Amniotic stem cell (primary cell): ENCODE data around the gene CENPF.
"Not testable (repeated sequence)": the region's sequence is repeated elsewhere in the genome, so short reads cannot be mapped to it uniquely, and the experiment has no call there.

Experiments
- DNase-seq: peaks from one replicate; lab custom pipeline; 2025; lab: John Stamatoyannopoulos, UW

Gene CENPF

DNA sequence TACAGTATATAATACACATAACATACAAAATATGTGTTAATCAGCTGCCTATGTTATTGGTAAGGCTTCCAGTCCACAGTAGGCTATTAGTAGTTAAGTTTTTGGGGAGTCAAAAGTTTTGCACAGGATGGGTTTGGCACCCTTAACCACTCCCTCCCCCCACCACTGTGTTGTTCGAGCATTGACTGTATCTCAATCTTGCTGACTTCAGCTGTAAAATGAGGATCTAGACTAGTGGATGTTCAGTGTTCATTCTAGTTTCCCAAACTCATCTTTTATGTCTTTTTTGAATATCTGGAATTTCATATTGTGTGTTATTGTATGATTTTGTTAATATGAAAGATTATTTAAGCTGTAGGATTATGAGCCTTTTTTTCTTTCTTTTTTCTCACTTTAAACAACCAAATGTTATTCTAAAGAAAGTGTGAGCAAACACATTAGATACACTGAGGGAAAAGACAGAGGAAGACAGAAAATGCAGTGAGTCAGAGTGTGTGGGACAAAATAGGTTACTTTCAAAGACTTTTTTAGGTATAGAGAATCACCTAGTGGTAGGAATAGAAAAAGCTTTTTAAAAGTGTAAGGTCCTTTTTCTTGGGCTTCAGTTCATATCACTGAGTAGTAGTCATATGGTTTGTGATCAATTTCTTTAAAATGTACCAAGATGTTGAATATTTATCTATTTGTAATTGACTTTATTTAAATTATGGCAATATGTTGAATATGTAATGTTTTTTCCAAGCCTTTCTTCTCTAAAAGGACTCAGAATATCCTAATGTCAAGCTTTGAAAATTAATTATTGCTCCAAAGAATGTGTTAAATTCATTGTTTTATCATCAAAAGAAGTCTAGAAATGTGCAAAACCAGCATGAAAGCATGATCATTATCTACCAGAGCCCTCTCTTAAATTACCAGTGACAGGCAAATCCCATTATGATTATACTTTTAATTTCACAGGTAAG, 17.9 kb upstream of the CENPF start:
- no peak for DNase-seq

DNA sequence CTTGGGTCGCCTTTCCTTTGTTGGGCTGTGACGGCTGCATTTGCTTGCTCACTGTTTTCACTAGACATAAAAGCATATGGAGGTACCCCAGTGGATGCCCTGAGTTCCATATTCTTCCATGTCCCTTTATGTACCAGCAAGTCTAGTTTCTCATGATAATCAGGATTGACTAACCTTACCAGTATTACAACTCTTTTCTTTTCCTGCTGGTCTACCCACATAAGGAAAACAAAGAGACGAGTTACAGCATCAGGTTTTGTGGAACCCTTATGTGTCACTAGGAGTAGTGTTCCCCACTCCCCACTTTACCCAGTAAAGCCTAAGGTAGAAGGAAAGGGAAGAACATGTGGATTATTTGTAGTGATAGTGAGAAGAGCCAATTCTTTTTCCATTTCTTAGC, 16.4 kb upstream of the CENPF start:
- no peak for DNase-seq

DNA sequence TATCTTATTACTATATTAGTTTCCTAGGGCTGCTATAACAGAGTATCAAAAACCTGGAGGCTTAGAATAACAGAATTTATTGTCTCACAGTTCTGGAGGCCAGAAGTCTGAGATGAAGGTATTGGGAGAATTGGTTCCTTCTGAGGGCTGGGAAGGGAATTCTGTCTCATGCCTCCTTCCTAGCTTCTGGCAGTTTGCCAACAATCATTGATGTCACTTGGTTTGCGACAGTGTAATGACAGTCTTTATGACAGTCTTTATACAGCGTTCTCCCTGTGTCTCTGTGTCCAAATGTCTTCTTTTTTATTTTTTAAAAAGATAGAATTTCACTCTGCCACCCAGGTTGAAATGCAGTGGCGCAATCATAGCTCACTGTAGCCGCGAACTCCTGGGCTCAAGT, 15.8 kb upstream of the CENPF start:
- DNase-seq, result no peak

DNA sequence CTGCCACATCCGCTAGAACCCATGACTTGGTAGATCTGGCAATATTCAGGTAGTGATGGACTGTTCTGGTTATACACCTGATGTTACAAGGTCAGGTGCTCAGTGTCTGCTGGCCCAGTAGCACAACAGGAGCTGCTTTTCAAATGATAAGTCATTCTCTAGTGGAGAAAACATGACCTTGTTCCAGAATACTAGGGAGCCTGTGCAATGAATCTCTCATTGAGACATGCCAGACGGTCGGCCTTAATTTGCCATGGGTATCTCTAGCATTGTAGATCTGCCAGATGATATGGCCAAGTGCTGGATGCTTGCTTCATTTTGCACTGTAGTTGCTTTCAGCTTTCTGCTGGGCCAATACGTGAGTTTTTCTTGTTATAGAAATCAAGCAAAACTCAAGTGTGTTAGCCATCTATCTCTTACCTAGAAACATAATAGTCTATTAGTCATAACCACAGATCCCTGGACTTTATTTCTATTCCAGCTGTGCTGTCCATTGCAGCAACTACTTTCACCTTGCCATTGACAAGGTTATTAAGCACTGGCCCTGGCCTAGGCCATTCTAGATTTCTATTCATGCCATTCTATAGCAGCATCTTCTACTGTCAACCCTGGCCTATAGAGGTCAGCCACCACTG, 13.9 kb upstream of the CENPF start:
- DNase-seq, result no peak

DNA sequence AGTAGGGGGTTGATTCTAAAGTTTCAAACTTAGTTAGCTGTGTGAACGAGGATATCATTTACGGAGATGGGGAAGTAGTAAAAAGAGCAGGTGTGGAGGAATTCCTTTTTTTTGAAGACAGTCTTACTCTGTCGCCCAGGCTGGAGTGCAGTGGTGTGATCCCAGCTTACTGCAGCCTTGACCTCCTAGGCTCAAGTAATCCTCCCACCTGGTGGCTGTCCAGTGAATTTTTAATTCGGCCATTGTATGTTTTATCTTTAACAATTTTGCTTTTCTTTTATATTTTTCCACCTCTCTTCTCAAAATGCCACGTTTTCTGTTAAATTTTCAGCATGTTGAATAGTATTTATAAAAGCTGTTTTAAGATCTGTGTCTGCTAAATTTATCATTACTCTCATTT, 12.3 kb upstream of the CENPF start:
- DNase-seq, result no peak

DNA sequence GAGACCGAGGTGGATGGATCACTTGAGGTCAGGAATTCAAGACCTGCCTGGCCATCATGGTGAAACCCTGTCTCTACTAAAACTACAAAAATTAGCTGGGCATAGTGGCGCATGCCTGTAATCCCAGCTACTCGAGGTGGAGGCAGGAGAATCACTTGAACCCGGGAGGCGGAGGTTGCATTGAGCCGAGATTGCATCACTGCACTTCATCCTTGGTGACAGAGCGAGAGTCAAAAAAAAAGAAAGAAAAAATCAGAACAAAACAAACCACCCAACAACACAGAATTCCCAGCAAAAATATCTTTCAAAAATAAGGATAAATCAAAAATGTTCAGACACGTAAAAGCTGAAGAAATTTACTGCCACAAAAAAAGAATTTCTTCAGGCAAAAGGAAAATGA, 11.1 kb upstream of the CENPF start:
- DNase-seq, result not testable (repeated sequence)

DNA sequence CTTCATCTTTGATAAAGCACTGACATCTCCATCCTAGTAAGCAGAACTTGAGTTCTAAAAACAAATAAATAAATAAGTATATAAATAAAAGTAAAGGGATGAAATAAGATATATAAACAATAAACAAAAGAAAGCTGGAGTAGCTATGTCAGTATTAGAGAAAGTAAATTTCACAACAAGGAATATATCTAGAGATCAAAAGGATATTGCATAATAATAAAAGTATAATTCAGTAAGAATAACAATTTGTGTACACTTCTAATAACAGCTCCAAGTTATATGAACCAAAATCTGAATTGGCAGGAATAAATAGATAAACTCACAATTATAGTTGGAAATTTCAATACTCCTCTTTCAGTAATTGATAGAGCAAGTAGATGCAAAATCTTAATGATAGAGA, 9.8 kb upstream of the CENPF start:
- no peak for DNase-seq

DNA sequence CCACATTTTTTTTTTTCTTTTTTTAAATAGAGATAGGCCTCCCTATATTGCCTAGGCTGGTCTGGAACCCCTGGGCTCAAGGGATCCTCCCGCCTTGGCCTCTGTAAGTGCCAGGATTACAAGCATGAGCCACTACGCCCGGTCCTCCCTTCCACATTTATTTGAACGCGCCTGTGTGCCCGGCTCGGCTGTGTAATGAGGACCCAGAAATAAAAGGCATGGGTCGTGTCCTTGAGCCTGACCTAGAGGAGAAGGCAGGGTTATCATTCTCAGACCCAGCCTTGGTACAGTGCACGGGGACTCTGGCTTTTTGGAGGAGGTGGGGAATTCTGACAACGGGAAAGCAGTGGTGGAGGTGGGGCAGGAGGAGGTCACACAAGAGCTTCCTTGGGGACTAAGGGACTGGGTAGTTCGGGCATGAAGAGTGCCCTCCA, 841 bp downstream of the CENPF start:
- no peak for DNase-seq

DNA sequence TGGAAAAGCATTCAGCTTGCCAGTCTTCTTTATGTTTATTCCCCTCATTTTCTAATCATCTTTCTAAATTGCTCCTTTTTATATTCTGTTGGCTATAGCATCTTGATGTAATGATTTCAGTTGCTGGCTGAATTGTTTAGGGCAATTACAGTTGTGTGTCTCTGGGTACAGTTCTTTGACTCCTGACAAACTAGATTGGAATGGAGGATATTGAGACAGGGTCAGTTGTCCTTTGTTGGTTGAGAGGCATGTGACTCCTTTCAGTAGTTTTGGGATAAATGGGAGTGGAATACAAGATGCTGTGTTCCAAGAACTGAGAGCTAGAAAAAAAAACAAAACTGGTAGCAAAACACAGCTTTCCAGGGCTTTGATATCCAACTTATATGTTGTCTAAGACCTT, 1.5 kb downstream of the CENPF start:
- no peak for DNase-seq

DNA sequence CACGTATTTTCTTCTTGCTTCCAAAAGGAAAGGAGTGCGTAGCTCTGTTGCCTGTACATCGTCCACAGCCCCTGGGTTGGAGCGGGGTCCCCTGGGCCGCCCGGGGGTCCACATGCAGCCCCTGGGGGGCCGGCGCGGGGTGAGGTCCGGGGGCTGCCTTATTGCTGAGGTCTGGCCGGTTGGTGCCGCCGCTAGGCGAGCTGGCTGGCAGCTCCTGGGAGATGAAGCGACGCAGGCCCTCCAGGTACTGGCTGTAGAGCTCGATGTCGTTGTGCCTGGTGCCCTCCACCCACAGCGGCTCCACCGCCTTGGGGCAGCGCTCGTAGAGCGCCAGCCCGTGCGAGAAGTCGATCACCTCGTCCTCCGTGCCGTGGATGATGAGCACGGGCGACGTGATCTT, 2.5 kb downstream of the CENPF start:
- DNase-seq, result not testable (repeated sequence)

DNA sequence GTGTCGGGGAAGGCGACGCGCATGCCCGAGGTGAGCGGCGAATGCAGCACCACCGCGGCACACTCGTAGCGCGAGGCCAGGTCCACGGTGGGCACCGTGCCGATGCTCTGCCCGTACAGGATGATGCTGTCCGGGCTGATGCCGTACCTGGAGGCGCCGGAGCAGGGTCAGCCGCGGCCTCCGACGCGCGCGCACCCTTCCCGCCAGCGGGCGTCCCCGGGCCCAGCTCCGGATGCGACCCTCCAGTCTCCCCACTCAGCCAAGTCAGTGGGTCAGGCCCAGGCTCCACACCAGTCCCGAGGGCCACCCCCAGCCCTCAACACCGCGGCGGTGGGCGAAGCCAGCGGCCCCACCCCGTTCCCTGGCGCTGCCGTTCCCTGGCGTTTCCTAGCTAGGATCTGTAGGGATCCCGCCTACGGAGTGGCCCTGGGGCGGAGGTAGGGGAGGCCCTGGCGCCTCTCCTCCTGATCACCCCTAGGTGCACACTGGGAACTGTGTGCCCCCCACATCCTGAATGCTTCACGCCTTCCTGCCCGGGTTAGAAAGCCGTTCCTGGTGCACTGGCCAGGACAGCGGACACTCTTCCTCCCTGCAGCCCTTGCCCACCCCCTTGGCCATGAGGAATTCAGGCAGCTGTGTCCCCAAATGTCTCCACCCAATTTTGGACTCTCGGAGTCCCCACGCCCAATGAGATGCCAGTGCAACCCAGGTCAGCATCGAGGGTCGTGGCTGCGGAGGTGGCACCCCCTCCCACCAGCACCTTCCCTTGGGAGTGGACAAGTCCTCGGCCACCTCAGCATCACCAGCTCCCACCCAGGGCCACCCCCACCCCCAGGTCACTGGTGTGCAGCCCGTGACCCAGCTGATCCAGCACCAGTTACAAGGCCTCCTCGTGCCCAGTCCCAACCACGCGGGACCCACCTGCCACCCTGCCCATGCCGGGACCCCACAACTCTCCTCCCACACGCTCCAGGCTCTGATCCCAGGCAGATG, 3.2 kb downstream of the CENPF start:
- not testable (repeated sequence) for DNase-seq

DNA sequence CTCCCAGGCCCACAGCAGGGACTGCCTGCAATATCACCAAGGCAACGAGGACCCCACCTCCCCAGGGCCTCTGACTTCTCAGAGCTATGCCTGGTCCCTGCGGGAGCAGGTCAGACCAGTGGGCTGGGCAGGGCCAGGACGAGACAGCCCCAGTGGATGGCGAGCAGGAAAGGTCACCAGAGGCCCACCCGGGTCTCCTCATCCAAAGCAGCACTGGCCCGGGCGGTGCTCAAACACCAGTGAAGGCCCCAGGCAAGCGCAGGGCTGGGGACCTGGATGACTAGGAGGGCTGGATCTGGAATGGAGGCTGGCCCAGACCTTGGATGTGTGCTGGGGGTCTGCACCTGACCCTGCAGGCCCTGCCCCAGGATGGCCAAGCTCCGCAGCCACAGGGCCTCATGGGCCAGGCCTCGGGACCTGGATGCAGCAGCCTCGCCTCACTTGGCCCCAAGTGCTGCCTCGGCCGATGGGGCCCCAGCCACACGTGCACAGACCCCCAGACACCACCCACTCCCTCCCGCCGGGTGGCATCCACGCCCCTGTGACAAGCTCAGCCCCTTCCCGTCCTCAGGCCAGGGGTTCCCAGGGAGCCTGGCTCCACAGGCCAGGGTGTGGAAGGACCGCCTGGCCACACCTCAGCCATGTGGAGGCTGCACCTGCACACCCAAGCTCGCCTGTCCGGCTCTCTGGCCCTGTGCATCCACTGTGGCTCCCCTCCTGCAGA, 4.7 kb downstream of the CENPF start:
- DNase-seq, result not testable (repeated sequence)

DNA sequence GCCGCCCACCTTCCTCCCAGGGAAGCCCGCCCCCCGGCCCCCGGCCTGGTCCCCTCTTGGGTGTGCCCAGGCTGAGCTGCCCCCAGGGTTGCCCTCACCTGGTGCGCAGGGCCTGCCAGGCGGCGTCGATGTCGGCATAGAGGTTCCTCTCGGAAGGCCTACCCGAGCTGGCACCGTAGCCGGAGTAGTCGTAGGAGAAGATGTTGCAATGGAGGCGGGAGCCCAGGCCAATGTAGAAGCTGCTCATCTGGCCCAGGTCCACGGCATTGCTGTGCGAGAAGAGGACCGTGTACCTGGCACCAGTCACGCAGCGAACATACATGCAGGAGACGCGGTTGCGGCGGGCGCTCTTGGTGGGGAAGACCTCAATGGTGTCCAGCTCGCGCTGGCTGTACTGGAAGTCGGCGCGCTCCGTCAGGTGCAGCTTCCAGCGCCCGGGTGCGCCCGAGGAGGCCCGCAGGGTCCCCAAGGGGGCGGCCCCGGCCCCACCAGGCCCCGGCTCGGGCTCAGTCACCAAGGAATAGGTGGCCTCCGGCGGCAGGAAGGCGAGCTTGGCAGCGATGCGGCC, 5.3 kb downstream of the CENPF start:
- not testable (repeated sequence) for DNase-seq

DNA sequence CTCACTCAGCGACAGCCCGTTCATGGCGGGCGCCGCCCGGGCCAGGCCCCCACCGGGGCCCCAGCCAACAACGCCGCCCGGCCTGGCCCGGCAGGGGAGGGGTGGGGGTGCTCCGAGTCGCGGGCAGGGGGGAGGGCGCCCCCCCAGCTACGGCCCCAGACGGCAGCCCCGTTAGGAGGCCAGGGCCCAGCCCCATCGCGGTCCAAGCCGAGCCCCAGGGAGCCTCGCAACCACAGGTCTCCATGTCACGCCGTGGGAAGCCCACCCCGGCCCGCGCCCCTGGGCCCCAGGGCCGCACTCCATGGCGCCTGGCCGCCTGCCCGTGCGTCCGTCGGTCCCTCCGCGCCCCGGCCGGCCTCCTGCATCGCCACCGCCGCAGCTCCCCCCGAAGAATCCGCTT, 5.8 kb downstream of the CENPF start:
- not testable (repeated sequence) for DNase-seq

DNA sequence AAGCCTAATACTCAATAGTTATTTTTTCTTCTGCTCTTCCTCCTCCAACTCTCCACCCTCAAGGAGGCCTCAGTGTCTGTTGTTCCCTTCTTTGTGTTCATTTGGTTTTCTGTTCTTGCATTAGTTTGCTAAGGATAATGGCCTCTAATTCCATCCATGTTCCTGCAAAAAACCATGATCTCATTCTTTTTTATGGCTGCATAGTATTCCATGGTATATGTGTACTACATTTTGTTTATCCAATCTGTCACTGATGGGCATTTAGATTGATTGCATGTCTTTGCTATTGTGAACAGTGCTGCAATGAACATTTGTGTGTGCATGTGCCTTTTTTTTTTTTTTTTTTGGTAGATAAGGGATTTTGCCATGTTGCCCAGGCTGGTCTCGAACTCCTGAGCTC, 6.7 kb downstream of the CENPF start:
- DNase-seq, result no peak

DNA sequence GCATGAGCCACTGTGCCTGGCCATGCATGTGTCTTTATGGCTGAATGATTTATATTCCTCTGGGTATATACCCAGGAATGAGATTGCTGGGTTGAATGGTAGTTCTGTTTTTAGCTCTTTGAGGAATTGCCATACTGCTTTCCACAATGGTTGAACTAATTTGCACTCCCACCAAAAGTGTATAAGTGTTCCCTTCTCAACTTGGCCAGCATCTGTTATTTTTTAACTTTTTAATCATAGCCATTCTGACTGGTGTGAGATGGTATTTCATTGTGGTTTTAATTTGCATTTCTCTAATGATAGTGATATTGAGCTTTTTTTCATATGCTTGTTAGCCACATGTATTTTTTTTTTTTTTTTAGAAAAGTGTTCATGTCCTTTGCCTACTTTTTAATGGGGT, 7.1 kb downstream of the CENPF start:
- DNase-seq, result not testable (repeated sequence)

DNA sequence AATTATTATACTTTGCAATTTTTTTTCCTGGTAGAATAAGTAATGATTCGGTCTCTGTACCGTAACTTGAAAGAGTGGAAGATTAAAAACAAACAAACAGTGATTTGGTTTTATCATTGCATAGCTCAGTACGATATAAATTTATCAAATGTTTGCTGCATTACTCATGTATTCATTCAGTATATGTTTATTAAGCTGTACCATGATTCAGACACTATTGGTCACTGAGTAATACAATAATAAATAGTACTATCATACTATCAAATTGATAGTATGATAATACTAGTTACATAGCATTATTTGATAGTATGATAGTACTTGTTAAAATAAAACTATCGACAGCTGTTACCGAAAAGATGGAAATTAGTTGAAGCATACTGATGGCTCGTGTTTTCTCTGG, 12.1 kb downstream of the CENPF start:
- no peak for DNase-seq

DNA sequence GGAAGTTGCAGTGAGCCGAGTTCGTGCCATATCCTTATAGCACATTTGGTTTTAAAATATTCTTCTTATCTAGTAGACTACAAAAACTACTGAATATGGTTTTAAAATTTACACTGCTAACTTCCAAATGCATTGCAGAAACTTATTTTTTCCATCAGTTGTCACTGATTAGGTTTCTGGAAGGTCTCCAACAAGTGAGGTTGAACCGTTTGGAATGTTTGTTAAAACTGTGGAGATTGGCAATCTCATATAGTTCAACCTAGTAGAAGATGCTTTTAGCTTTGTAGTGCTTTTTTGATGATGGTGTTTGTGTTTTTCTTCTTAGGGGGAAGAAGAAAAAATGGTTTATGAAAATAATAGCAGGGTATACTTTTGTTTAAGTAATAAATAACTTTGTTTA, 12.9 kb downstream of the CENPF start:
- DNase-seq, result no peak

DNA sequence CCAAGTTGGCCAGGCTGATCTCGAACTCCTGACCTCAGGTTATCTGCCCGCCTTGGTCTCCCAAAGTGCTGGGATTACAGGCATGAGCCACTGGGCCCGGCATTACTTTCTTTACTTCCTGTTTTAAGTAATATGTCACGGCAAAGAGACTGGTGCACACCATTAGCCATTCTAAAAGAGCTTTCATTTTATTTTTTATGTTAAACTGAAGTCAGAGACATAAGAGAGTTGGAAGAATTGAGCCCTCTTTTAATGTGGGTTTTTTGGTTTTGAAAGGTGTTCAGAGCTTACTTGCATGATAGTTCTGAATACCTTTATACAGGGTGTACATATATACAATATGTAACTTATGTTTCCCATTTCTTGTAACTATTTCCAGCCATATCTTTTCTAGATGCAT, 14.3 kb downstream of the CENPF start:
- no peak for DNase-seq

DNA sequence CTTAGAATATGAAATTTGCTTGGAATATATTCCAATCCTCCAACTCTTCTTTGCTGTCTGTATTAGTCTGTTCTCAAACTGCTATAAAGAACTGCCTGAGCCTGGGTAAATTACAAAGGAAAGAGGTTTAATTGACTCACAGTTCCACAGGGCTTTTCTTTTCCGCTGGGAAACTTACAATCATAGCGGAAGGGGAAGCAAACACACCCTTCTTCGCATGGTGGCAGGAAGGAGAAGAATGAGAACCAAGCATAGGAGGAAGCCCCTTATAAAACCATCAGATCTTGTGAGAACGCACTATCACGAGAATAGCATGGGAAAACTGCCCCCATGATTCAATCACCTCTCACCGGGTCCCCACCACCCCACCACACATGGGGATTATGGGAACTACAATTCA, 14.8 kb downstream of the CENPF start:
- no peak for DNase-seq

DNA sequence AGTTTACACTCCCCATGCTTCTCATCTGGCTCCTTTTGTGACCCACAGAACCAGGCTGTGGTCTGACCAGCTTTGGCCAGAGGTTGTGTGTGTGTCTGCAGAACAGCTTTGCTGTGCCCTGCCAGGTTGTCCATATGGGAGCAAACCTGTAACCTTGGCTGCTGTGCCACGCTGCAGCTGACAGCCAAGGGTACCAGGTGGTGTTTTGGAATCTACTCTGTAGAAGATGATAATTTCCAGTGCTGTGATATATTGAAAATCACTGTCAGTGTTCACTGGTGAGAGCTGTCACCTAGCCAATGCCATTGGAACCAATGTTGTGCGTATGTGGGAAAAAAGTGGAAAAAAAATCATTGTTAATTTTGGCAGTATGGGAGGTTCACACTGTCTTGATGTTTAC, 18.2 kb downstream of the CENPF start:
- no peak for DNase-seq
